Type B pancreatic cell (in vitro differentiated cells): Measurements from ENCODE around the gene MXD1. TPM values are rescaled to one million over a fixed set of nuclear protein-coding genes. Genes with fewer than 3 reads are reported as not detected.

Experiments
- DNase-seq: peaks from one replicate; pipeline ENCODE4 v3.0.0; 2021; ENCODE audit warnings: mixed read lengths; ENCODE audit not compliant: unreplicated experiment; ENCODE audit errors: extremely low spot score
- H3K27ac Mint-ChIP-seq: 2 replicates; pipeline ENCODE4 v1.8.0; 2021; ENCODE audit warnings: mild to moderate bottlenecking, mixed read lengths
- H3K27me3 Mint-ChIP-seq: 2 replicates; pipeline ENCODE4 v1.8.0; 2021; ENCODE audit warnings: mixed read lengths
- H3K36me3 Mint-ChIP-seq: 2 replicates; pipeline ENCODE4 v1.8.0; 2021; ENCODE audit warnings: mixed read lengths
- H3K4me1 Mint-ChIP-seq: one replicate; pipeline ENCODE4 v1.8.0; 2021; ENCODE audit warnings: mixed read lengths; ENCODE audit not compliant: unreplicated experiment
- H3K4me3 Mint-ChIP-seq: 2 replicates; pipeline ENCODE4 v1.8.0; 2021; ENCODE audit warnings: mild to moderate bottlenecking, mixed read lengths
- H3K9me3 Mint-ChIP-seq: 2 replicates; pipeline ENCODE4 v1.8.0; 2021; ENCODE audit warnings: mixed read lengths
- CTCF ChIP-seq: fragments of 200-600 bp; sonication (generic); conservative IDR thresholded peaks from 2 replicates; pipeline ENCODE4 v1.5.0; 2021; ENCODE audit warnings: antibody characterized with exemption, mild to moderate bottlenecking
- total RNA-seq: library from RNA; stranded (reverse); gene quantifications from 2 replicates; pipeline ENCODE4 v1.2.1, GENCODE V29; 2021; ENCODE audit warnings: low replicate concordance

MXD1 gene
- total RNA-seq, 1 donor from 2014 or later, result 14.0 TPM

- H3K4me1 Mint-ChIP-seq, result no peaks in the 10 kb centered on the region
- TF ChIP-seq CTCF, result no peak
- no peak overlapping the region for H3K4me3 Mint-ChIP-seq
- no peak for DNase-seq
- H3K9me3 Mint-ChIP-seq, result no peaks in the 10 kb centered on the region
- no peak overlapping the region for H3K27ac Mint-ChIP-seq
- H3K36me3 Mint-ChIP-seq, result no peaks in the 10 kb centered on the region
- no peaks in the 10 kb centered on the region for H3K27me3 Mint-ChIP-seq
Observed at GRCh38 chr2:69985688-69986087, 70.8 kb downstream of the MXD1 start.

- H3K36me3 Mint-ChIP-seq, result no peaks in the 10 kb centered on the region
- H3K4me3 Mint-ChIP-seq, result no peak overlapping the region
- no peak for DNase-seq
- H3K27ac Mint-ChIP-seq, result no peak overlapping the region
- no peaks in the 10 kb centered on the region for H3K4me1 Mint-ChIP-seq
- H3K9me3 Mint-ChIP-seq, result no peaks in the 10 kb centered on the region
- no peak for TF ChIP-seq CTCF
- no peaks in the 10 kb centered on the region for H3K27me3 Mint-ChIP-seq
Observed at GRCh38 chr2:69986691-69987090, 71.8 kb downstream of the MXD1 start.

- Mint-ChIP-seq H3K4me1 (no peaks in the 10 kb centered on the region), H3K27me3 (no peaks in the 10 kb centered on the region), H3K27ac (no peak overlapping the region), H3K4me3 (no peak overlapping the region), H3K36me3 (no peaks in the 10 kb centered on the region), H3K9me3 (no peaks in the 10 kb centered on the region)
- TF ChIP-seq CTCF, result no peak
- no peak for DNase-seq
Observed at GRCh38 chr2:69988086-69988635, 73.3 kb downstream of the MXD1 start.

GRCh38 chr2:69989009-69989408 is 74.1 kb downstream of the MXD1 start:
- Mint-ChIP-seq H3K4me1 (no peaks in the 10 kb centered on the region), H3K36me3 (peaks cover 4% of the 10 kb centered on the region), H3K27ac (no peak overlapping the region), H3K9me3 (no peaks in the 10 kb centered on the region), H3K4me3 (no peak overlapping the region), H3K27me3 (no peaks in the 10 kb centered on the region)
- DNase-seq, result no peak
- no peak for TF ChIP-seq CTCF

GRCh38 chr2:69989441-69990105 is 74.7 kb downstream of the MXD1 start:
- TF ChIP-seq CTCF, result no peak
- Mint-ChIP-seq H3K4me3 (no peak overlapping the region), H3K4me1 (no peaks in the 10 kb centered on the region), H3K9me3 (no peaks in the 10 kb centered on the region), H3K27me3 (no peaks in the 10 kb centered on the region), H3K36me3 (peaks cover 4% of the 10 kb centered on the region), H3K27ac (no peak overlapping the region)
- DNase-seq, result no peak

Other genes starting within 250 kb of the MXD1 start
- gene ANXA4, start 173.0 kb upstream of the MXD1 start, total RNA-seq, result 84.5 and 152 TPM in 2 replicates
- gene GMCL1, start 85.4 kb upstream of the MXD1 start, total RNA-seq, result 23.0 and 23.1 TPM in 2 replicates
- gene SNRNP27, start 21.2 kb upstream of the MXD1 start, total RNA-seq, result 35.3 and 43.1 TPM in 2 replicates
- 0.67 and 1.3 TPM in 2 replicates for gene ASPRV1, start 46.5 kb downstream of the MXD1 start, total RNA-seq
- gene PCBP1, start 172.4 kb downstream of the MXD1 start, total RNA-seq, result 316 and 349 TPM in 2 replicates